HG03045 (cell line): ENCODE results near the gene SCP2.
"Not testable (repeated sequence)": the region's sequence is repeated elsewhere in the genome, so short reads cannot be mapped to it uniquely, and the experiment has no call there.

Source experiments
- ATAC-seq: cut with Tn5 transposase; IDR thresholded peaks from one replicate; pipeline ENCODE4 v1.9.1; 2021; ENCODE audit warnings: mild to moderate bottlenecking, moderate library complexity; ENCODE audit not compliant: unreplicated experiment

SCP2 gene

DNA sequence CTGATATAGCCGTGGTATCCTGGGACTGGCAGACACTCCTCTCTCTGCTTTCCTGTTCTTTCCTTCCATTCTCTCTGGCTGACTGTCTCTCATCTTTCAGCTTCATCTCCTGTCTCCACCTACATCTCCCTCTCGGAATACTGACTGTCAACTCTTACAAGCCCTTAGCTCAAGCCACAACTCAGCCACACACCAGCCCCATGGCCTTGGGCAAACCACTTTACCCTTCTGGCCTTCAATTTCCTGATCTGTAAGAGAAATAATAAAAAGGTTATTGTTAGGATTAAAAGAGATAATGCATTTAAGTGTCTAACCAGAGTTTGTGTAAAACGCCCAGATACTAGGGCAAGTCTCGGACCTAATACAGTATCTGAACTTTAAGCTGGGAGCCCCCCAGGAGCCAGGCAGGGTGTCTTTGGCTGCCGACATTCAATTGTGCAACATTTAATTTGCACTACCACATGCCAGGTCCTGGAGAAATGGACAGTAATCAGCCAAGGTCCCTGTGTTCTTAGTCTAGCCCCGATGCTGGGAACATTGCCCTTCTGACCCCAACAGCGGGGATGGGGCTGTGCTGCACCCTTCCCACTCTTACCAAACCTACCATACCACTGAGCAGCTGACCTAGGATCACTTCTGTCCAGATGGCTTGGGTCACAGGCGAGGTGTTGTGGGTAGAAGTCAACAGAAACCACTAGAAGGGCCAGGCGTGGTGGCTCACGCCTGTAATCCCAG, 10.7 kb upstream of the SCP2 start:
- ATAC-seq = no peak

DNA sequence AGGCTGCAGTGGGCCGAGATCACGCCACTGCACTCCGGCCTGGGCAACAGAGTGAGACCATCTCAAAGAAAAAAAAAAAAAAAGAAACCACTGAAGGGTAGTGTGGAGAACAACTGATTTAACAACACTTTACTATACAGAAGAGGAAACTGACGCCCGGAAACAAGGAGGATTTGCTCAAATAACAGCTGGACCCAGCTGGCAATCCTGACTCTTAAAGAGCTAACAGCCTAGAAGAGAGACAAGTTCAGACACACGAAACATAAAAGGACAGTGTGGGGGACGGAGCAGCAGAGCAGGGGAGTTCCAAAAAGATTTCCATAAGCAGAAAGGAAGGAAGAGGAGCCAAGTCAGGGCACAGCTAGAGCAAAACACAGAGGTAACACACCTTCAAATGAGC, 9.9 kb upstream of the SCP2 start:
- ATAC-seq = no peak

DNA sequence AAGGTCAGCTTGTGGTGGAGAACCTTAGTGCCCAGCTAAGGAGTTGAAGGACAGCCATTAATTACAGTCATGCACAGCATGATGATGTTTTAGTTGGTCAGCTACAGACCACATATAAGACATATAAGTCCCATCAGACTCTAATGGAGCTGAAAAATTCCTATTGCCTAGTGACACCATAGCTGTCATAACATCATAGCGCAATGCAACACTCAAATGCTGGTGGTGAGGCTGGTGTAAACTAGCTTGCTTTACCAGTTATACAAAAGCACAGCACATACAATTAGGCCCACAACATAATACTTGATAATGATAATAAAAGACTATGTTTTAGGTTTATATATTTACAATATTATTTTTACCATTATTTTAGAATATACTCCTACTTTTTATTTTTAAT, 9.5 kb upstream of the SCP2 start:
- no peak for ATAC-seq

GRCh38 chr1:52918201-52918600, 8.9 kb upstream of the SCP2 start:
- ATAC-seq = no peak

DNA sequence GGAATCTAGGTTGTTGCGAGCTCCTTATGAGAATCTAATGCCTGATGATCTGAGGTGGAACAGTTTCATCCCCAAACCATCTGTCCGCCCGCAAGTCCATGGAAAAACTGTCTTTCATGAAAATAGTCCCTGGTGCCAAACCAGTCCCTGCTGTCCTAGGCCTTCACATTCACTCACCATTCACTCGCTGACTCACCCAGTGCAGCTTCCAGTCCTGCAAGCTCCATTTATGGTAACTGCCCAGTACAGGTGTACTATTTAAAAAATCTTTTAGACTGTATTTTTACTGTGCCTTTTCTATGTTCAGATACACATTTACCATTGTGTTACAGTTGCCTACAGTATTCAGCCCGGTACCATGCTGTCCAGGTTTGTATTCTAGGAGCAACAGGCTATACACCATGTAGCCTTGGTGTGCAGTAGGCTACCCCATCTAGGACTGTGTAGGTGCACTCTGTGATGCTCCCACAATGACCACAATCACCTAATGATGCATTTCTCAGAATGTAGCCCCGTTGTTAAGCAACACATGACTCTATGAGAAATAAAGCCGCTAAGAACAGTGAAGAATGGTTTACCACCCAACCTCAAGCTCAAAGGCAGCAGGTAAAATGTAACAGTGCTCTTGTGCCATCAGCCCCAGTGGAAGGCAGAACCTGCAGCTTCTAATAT, 7.9 kb upstream of the SCP2 start:
- ATAC-seq = no peak

DNA sequence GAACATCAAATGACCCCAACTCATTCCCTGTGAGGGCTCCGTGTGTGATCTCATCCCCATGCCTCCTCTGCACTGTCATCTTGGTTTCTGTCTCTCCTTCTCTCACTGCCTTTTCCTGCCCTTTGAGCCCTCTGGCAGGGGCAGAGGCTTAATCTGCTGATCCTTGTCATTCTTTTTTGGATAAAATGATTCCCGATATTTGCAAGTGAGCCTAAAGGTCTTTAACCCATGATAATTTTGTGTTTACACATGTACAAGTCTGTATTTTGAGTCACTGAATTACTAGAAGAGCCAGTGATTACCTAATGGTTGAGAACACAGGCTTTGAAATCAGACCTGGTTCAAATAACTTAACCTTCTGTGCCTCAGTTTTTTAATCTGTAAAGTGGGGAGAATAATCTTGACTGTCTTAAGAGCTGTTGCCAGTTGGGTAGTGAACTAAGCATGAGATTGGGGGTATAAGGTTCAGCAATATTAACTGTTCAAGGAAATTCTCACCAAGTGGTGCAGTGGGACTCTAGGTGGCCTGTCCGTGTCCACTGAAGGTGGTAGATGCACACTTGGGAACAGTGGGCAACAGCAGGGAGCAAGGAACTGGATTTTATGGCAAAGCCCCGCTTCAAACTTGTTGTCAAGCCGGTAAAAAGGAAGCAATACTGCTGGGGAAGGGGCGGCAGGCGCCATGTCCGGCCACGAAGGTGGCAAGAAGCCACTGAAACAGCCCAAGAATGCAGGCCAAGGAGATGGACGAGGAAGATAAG, 7.2 kb upstream of the SCP2 start:
- ATAC-seq = no peak

GRCh38 chr1:52920791-52921291, 6.2 kb upstream of the SCP2 start:
- ATAC-seq = no peak

- no peak for ATAC-seq
These were observed 1.5 kb upstream of the SCP2 start for GRCh38 chr1:52925571-52926005.

DNA sequence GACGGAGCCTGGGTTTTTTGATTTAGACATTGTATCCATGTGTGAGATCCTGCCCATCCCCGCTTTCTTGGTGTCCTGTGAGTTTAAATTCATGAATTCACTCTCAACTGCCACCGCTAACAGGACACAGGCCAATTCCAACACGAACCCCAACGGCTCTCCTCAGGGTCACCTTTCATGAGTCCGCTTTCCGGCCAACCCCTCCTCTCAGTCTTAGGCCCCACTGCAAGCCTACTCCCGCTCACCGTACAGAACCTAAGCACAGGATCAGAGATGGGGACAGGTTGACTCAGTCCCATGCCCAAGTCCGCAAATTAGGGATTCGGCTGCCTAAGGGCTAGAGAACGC, 238 bp upstream of the SCP2 start:
- no peak for ATAC-seq

GRCh38 chr1:52928015-52928404, 934 bp downstream of the SCP2 start:
- no peak for ATAC-seq

DNA sequence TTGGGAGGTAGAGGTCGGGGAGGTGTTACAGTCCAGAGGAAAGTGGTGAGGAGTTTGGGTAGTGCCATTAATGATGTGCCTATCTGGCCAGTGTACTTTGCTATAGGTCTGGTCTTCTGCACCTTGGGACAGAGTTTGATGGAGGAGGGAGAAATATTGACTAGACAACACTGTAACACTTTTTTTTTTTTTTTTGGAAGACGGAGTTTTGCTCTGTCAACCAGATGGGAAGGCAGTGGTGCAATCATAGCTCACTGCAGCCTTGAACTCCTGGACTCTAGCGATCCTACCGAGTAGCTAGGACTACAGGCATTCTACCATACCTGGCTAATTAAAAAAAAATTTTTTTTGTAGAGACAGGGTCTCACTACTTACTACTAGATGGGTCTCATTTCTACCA, 1.9 kb downstream of the SCP2 start:
- ATAC-seq = no peak

DNA sequence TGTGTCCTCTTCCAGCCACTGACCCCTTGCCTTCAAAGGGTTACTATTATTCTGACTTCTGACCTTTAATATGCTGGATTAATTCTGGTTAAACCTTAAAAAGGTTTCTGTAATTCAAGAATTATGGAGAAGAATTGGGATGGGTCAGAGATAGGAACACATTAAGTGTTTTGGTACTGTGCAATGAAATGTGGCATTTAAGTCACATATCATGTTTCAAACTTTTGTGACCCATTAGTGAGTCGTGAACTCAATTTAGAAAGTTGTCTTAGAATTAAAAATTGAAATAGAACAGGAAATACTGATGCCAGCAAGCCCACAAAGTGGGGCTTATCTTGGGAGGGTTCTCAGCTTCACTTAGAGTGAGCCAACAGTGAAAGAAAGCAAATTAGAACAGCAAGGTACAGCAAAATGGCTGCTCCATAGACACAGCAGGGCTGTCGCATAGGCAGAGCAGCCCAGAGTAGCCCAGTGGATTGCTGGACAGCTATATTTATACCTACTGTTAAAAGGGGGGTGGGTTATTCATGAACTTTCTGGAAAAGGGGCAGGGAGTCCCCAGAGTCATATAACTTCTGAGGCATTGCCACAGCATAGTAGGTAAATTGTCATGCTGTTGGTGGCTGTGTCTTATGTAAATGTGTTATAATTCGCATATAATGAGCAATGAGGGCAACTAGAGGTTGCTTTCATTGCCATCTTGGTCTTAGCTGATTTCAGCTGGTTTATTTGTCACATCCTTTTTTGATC, 10.5 kb downstream of the SCP2 start:
- ATAC-seq = no peak

GRCh38 chr1:52938183-52938451, 11.0 kb downstream of the SCP2 start:
- no peak for ATAC-seq

GRCh38 chr1:52943876-52944416, 16.9 kb downstream of the SCP2 start:
- ATAC-seq = no peak

GRCh38 chr1:52944566-52944965, 17.5 kb downstream of the SCP2 start:
- no peak for ATAC-seq

DNA sequence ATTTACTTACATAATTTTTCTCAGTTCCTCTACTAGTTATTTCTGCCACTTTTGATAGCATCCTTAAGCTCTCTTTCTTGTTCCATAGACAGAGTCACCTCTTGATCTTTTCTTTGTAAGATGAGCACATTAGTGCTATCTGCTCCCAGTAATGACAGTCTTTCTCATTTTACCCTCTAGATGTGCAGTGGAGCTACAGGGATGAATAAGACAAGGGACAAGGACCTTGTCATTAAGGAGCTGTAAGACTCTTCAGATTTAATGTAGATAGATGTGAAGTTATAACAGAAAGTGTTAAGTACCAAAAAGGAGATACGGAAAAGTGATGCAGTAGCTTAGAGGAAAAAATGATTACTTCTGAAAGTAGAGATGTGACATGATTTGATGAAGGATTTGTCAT, 20.4 kb downstream of the SCP2 start:
- no peak for ATAC-seq

DNA sequence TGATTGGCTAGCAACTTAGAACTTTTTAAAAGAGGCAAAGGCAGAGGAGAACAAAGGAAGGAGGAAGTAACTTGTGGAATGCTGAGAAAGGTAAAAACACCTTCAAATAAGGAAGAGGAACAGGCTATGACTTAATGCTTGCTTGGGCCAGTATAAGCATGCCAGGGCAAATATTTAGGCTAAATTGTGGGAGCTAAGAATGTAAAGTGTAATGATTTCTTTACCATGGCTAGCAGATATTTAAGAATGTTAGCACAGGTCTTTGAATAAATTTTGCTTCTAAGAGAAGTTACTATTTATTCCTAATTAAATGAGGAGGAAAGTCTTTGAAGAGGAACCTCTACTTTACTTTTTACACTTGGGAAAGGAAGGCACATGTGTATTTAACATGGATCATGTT, 22.5 kb downstream of the SCP2 start:
- ATAC-seq = not testable (repeated sequence)

GRCh38 chr1:52952112-52952511, 25.0 kb downstream of the SCP2 start:
- no peak for ATAC-seq

GRCh38 chr1:52955129-52955970, 28.3 kb downstream of the SCP2 start:
- no peak for ATAC-seq

DNA sequence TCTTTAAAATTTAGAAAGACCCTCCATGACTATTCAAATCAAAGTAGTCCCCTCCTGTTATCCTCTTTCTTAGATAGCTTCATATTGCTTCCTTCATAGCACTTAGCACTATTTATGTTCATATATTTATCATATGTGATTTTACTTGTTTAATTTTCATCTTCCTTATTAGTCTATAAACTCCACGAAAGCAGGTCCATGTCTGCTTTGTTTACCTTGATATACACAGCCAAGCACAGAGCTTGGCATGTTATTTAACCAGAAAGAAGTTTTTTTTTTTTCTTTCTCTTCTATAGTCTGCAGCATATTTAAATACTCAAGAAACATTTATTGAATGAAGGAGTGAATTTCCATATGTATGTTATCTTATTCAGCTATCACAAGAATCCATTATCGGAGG, 36.0 kb downstream of the SCP2 start:
- ATAC-seq = no peak
